ENCODE measurements around the gene FBXL14.
A peak's percentile ranks its signal among the peaks of the same experiment; 100 is the strongest.

The FBXL14 gene

GRCh38 chr12:1544996-1545700 is 49.2 kb downstream of the FBXL14 start:
- DNase-seq (ENCODE audit: extremely low spot score, insufficient read length, low read depth) (no peak), FAIRE-seq (no peak)

- DNase-seq (ENCODE audit: extremely low spot score, insufficient read length, low read depth) (no peak), FAIRE-seq (no peak)
These were observed 51.8 kb downstream of the FBXL14 start for GRCh38 chr12:1542599-1542998.

- no peak for FAIRE-seq
- no peak for DNase-seq (ENCODE audit: extremely low spot score, insufficient read length, low read depth)
These were observed 53.7 kb downstream of the FBXL14 start for GRCh38 chr12:1540690-1541089.

DNA sequence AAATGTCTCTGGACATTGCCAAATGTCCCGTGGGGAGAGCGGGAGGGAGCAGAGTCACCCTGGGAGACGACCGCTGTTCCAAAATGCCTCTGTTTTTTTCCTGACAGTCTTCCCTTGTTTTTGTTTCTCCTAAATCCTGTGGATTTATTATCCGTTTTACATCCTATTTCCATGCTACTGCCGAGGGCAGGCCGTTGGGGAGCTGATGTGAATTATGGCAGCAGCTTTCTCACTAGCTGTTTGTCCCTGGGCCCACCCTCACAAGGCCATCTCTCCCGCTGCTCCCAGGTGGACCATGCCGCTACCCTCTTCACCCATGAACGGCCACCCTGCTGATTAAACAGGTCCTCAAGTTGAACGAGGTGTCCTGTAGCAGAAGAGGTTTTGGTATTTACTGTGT is 55.2 kb downstream of the FBXL14 start:
- DNase-seq (ENCODE audit: extremely low spot score, insufficient read length, low read depth) (no peak), FAIRE-seq (no peak)

DNA sequence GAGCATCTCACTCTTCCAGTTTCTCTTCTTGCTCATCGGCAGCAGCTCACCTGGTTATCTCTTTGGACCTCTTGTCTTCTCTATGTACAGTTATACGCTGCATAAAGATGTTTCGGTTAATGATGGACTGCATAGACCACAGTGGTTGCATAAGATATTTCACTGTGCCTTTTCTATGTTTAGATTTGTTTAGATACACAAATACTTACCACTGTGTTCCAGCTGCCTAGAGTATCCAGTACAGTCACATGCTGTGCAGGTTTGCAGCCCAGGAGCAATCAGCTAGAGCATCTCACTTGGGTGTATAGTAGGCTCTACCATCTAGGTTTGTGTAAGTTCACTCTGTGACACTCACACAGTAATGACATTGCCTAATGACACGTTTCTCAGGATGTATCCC is 57.6 kb downstream of the FBXL14 start:
- FAIRE-seq = peak; percentile 44
- no peak for DNase-seq (ENCODE audit: extremely low spot score, insufficient read length, low read depth)

- FAIRE-seq (peak; percentile 97), DNase-seq (ENCODE audit: extremely low spot score, insufficient read length, low read depth) (no peak)
These were observed 59.6 kb downstream of the FBXL14 start for GRCh38 chr12:1534748-1535147.

GRCh38 chr12:1533602-1534304 is 60.6 kb downstream of the FBXL14 start:
- FAIRE-seq = no peak
- peak; percentile 65 for DNase-seq (ENCODE audit: extremely low spot score, insufficient read length, low read depth)

- FAIRE-seq (no peak), DNase-seq (ENCODE audit: extremely low spot score, insufficient read length, low read depth) (no peak)
These were observed 61.2 kb downstream of the FBXL14 start for GRCh38 chr12:1533205-1533601.

DNA sequence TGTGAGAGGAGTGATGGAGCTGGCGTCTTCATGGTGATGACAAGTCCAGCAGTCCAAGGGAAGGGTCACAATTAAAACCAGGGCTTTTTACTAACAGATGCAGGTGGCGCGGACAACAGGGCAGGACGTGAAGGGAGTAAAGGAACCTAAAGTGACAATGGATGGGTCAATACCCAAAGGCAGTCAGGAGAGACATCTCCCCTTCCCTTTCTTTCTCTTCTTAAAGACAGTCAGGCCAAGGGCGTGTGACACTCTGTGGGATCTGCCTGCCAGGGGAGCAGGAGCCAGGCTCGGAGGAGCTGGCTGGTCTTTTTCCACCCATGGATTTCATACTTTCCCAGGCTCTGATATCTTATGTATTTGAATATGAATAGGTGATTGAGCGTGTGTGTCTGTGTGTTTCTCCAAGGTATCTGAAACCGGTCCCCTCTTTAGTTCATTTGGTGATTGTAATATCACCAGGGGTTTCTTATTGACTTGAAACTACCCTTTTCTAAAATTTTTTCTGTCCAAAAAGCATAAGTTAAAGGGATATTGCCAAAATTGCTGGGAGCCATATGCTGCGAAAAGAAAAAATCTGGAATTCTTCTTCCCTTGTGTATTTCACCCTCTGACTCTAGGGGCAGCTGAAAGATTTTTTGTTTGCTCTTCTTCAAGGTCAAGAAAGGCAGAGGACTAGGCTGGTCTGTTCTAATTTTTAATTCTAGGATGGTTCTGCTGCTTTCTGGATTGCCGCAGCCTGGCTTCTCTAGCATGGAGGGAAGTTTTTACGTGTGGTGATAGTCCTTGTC is 61.8 kb downstream of the FBXL14 start:
- DNase-seq (ENCODE audit: extremely low spot score, insufficient read length, low read depth) (no peak), FAIRE-seq (no peak)

DNA sequence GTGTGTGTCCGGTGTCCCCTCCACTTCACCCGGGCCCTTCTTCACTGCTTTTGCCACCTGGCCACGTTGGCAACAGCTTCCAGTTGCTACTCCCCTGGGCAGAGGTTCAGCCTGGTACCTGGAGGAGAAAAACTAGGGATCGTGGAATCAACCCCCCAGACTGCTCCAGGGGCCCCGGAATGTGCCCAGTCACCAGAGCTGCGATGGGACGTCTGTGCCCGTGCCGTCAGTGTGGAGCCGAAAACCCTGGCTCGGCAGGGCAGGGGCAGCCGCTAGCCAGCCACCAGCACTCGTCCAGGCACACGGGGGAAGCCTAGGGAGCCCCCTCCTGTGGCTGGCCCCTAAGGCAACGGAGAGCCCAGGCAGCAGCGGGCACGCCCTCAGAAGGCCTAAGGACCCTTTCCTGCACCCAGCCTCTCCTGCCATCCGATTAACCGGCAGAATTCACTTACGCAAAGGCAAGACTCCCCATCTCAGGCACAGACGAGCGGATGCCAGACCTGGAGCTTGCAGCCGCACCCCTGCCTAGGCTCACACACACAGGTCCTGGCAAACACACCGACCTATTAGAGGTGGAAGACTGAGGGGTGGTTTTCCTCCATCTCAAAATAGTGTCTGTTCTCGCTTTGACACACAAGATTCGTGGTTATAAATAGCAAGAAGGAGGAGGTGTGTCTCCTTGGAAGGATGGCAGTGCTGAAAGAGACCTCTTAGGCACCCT is 62.6 kb downstream of the FBXL14 start:
- FAIRE-seq = no peak
- DNase-seq (ENCODE audit: extremely low spot score, insufficient read length, low read depth) = no peak

DNA sequence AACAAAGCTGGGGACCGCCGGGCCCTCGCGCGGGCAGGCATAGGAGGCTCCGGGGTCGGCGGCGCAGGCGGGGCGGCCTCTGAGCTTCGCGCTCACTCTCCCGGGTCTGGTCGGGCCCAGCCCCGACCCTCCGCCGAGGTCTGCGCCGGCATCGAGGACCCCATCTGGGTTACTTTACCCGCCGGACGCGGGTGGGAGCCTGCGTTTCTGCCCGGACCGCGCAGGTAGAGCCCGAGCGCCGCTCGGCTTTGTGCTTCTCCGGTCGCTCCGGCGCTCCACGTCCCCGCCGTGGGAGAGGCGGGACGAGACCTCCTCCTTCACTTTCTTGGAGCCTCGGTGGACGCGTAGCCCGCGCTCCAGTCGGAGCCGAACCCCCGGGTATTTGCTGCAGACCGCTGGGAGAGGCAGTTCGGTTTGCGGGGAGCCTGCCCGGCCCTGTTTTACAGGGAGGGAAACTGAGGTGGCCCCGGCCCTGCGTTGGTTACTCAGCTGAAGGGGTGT is 63.2 kb downstream of the FBXL14 start:
- DNase-seq (ENCODE audit: extremely low spot score, insufficient read length, low read depth) = no peak
- FAIRE-seq = no peak

- FAIRE-seq (no peak), DNase-seq (ENCODE audit: extremely low spot score, insufficient read length, low read depth) (no peak)
These were observed 63.7 kb downstream of the FBXL14 start for GRCh38 chr12:1530592-1531152.

DNA sequence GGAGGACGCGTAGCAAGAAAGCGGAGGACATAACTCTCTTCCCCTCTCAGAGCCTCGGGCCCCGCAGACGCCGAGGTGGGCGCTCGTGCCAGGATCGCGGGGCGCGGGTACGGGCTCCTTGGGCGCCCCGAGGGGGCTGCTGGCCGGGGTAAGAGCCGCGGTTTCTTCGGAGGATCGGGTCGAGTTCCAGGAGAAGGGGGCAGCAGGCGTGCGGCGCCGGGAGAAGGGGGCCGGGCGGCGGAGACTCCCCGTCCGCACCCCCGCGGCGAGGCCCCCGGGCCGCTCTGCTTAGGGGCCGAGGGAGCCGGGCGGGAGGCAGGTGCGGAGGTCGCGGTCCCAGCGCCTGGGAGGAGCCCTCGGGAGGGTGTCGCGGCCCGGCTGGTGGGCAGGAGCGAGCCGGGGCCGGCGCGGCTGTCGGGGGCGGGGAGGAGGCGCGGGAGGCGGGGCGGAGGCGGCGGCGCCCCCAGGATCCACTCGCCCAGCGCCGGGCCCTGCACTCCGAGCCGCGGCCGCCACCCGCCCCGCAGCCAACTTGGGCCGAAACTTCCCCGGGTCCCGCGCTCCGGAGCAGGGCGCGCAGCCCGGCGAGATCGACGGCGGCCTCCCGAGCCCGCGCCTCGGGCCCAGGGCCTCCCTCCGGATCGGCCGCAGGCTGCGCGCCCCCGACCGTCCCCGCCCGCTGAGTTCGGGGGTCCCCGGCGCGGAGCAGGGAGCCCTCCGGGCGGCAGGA is 64.4 kb downstream of the FBXL14 start:
- DNase-seq (ENCODE audit: extremely low spot score, insufficient read length, low read depth) (no peak), FAIRE-seq (no peak)

- FAIRE-seq (peak; percentile 9), DNase-seq (ENCODE audit: extremely low spot score, insufficient read length, low read depth) (no peak)
These were observed 65.0 kb downstream of the FBXL14 start for GRCh38 chr12:1529228-1529861.

DNA sequence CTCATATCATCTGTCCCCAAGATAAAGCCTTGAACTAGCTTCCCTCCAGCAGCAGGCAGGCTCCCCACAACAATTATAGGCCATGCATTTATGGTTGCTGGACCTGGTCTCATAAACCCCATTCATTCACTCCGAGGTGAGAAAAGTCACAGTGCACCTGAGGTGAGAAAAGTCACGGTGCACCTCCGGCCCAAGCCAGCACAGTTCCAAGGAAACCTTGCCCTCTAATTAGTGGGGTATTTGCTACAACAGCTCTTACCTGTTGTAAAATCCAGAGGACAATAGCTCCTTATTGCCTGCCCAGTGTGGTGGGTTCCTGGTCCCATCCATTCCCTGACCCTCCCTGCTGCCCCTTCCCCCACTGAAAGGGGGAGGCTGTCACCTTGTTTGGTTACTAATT is 65.6 kb downstream of the FBXL14 start:
- no peak for FAIRE-seq

DNA sequence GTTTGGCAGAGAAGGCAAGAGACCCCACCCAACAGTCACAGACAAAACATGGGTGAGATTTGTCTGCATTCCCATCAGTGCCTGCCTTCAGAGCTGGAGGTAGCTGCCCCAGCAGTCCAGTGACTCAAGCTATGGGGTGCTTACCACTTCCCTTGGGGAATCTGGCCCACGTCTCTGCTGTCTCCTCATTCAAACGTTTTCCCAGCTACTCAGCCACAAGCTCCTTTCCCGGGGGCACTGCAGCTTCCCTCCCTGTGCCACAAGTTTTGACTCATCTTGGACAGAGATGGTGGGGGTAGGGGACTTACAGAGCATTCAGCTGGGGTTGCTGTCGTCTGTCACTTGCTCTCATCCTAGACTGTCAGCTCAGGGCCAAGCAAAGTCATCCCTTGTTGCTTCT is 66.6 kb downstream of the FBXL14 start:
- FAIRE-seq (no peak), DNase-seq (ENCODE audit: extremely low spot score, insufficient read length, low read depth) (no peak)

More for the DNA sequence above, 65.6 kb downstream of the FBXL14 start:
- no peak for DNase-seq (ENCODE audit: extremely low spot score, insufficient read length, low read depth)

DNA sequence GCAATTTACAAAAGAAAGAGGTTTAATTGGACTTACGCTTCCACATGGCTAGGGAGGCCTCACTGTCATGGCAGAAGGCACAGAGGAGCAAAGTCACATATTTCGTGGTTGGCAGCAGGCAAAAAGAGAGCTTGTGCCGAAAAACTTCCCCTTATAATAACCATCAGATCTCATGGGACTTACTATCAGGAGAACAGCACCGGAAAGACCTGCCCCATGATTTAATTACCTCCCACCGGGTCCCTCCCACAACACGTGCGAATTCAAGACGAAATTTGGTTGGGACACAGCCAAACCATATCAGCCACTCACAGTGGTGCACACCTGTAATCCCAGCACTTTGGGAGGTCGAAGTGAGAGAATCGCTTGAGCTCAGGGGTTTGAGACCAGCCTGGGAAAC is 68.5 kb downstream of the FBXL14 start:
- DNase-seq (ENCODE audit: extremely low spot score, insufficient read length, low read depth) (no peak), FAIRE-seq (peak; percentile 18)

GRCh38 chr12:1523558-1524050 is 70.8 kb downstream of the FBXL14 start:
- FAIRE-seq (no peak), DNase-seq (ENCODE audit: extremely low spot score, insufficient read length, low read depth) (no peak)

DNA sequence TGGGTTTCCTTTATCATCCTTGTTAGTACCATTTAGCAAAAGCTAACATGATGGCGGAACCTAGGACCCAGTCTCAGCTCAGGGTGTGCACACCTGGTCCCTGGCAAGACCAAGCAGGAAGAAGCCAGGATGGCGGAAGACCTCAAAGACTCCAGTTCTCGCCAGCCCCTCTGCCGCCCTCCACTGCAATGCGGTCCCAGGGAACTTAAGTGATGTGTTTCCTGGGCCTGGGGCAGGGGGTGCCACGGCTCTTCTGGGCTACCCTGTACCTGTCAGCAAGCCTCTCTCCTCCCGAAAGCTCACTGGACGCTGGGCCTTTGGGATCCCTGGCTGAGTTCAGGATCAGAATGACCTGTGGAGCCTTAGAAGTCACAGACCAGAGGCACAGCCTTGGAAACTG is 71.3 kb downstream of the FBXL14 start:
- FAIRE-seq (no peak), DNase-seq (ENCODE audit: extremely low spot score, insufficient read length, low read depth) (no peak)
